SKM-1 (cell line): ENCODE measurements around the gene NTM.
"Not testable (repeated sequence)": the region's sequence is repeated elsewhere in the genome, so short reads cannot be mapped to it uniquely, and the experiment has no call there.

Source experiments
- DNase-seq: peaks from one replicate; lab custom pipeline; 2025; ENCODE audit not compliant: unreplicated experiment; lab: John Stamatoyannopoulos, UW

Gene NTM

GRCh38 chr11:131907371-131907770 is 537.0 kb downstream of the NTM start:
- DNase-seq, result no peak

- DNase-seq, result no peak
Measured at GRCh38 chr11:131908316-131908715, 537.9 kb downstream of the NTM start.

- DNase-seq, result no peak
Measured at GRCh38 chr11:131909426-131910177, 539.2 kb downstream of the NTM start.

- DNase-seq, result no peak
Measured at GRCh38 chr11:131910178-131910522, 539.7 kb downstream of the NTM start.

- no peak for DNase-seq
Measured at GRCh38 chr11:131910523-131911387, 540.3 kb downstream of the NTM start.

- DNase-seq, result not testable (repeated sequence)
Measured at GRCh38 chr11:131911388-131912032, 541.1 kb downstream of the NTM start.

- no peak for DNase-seq
Measured at GRCh38 chr11:131912134-131912533, 541.7 kb downstream of the NTM start.

GRCh38 chr11:131913267-131913666 is 542.9 kb downstream of the NTM start:
- DNase-seq, result no peak

- DNase-seq, result no peak
Measured at GRCh38 chr11:131914361-131914774, 544.0 kb downstream of the NTM start.

- no peak for DNase-seq
Measured at GRCh38 chr11:131916638-131917037, 546.2 kb downstream of the NTM start.

- DNase-seq, result no peak
Measured at GRCh38 chr11:131917634-131918384, 547.4 kb downstream of the NTM start.

GRCh38 chr11:131918663-131919062 is 548.2 kb downstream of the NTM start:
- DNase-seq, result no peak

GRCh38 chr11:131922220-131922619 is 551.8 kb downstream of the NTM start:
- no peak for DNase-seq

- no peak for DNase-seq
Measured at GRCh38 chr11:131923309-131923708, 552.9 kb downstream of the NTM start.

GRCh38 chr11:131924001-131924400 is 553.6 kb downstream of the NTM start:
- no peak for DNase-seq

GRCh38 chr11:131924457-131925201 is 554.2 kb downstream of the NTM start:
- no peak for DNase-seq

- no peak for DNase-seq
Measured at GRCh38 chr11:131925829-131926228, 555.4 kb downstream of the NTM start.

GRCh38 chr11:131928992-131929391 is 558.6 kb downstream of the NTM start:
- DNase-seq, result no peak

- no peak for DNase-seq
Measured at GRCh38 chr11:131932584-131933325, 562.3 kb downstream of the NTM start.

GRCh38 chr11:131934006-131934405 is 563.6 kb downstream of the NTM start:
- DNase-seq, result no peak
